Peyer's patch (tissue), 4 donors: ENCODE measurements around the gene PRMT5.

Experiments
- CTCF ChIP-seq, 6 experiments: fragments of 450-650 bp in 4 of 6; fragments of 200-600 bp in 2 of 6; sonication (generic) in 1 of 6; IDR thresholded peaks; one replicate each; pipeline ENCODE4 v1.5.1; 2017 to 2019; ENCODE audit warnings: antibody characterized with exemption in 6 of 6, mild to moderate bottlenecking in 3 of 6, moderate library complexity in 1 of 6
- POLR2A ChIP-seq, 2 donors: fragments of 450-650 bp; IDR thresholded peaks; one replicate each; pipeline ENCODE4 v1.5.1; 2017; ENCODE audit warnings: antibody characterized with exemption in 2 of 2, mild to moderate bottlenecking in 2 of 2, moderate library complexity in 2 of 2

GRCh38 chr14:22977684-22978486 is 48.7 kb upstream of the PRMT5 start:
- TF ChIP-seq CTCF (IDR thresholded peaks at IDR 0.05) (no peak), POLR2A (IDR thresholded peaks at IDR 0.05) (no peak)
